Measurements from ENCODE around the gene PFN1.

PFN1 gene

GRCh38 chr17:4971826-4972225, 23.5 kb upstream of the PFN1 start:
- H3K4me3 Mint-ChIP-seq, result no peak overlapping the region
- H3K9me3 Mint-ChIP-seq, result no peaks in the 10 kb centered on the region
- no peak for ATAC-seq
- H3K27ac Mint-ChIP-seq, result no peak overlapping the region
- H3K36me3 Mint-ChIP-seq, result peaks cover 49% of the 10 kb centered on the region
- H3K27me3 Mint-ChIP-seq, result no peaks in the 10 kb centered on the region
- H3K4me1 Mint-ChIP-seq, result no peaks in the 10 kb centered on the region

DNA sequence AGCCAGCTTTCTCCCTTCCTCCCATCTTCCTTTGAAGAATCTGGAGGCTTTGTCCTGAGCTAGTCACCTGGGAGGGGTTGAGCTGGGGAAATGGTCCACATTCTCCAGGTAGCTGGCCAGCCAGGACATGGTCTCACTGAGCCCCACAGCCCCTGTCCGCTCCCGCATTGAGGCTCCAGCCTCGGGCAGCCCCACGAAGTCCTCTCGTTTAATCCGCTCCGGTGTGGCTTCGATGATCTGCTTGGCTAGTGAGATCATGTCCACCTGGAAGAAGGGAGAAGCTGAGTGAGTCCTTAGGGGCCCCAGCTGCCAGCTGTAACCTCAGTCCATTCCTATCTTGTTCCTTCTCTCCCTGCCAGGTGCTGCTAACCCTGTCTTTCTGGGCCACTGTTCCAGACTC, 21.9 kb upstream of the PFN1 start:
- ATAC-seq, result no peak
- no peak overlapping the region for H3K4me3 Mint-ChIP-seq
- H3K27me3 Mint-ChIP-seq, result no peaks in the 10 kb centered on the region
- H3K9me3 Mint-ChIP-seq, result no peaks in the 10 kb centered on the region
- H3K4me1 Mint-ChIP-seq, result peaks cover 12% of the 10 kb centered on the region
- H3K36me3 Mint-ChIP-seq, result peaks cover 52% of the 10 kb centered on the region
- H3K27ac Mint-ChIP-seq, result no peak overlapping the region

- H3K27me3 Mint-ChIP-seq, result no peaks in the 10 kb centered on the region
- H3K36me3 Mint-ChIP-seq, result peaks cover 49% of the 10 kb centered on the region
- H3K4me3 Mint-ChIP-seq, result no peak overlapping the region
- H3K4me1 Mint-ChIP-seq, result peaks cover 15% of the 10 kb centered on the region
- no peak for ATAC-seq
- no peak overlapping the region for H3K27ac Mint-ChIP-seq
- H3K9me3 Mint-ChIP-seq, result no peaks in the 10 kb centered on the region
These were observed 21.3 kb upstream of the PFN1 start for GRCh38 chr17:4969551-4970173.

- Mint-ChIP-seq H3K27ac (no peak overlapping the region), H3K27me3 (no peaks in the 10 kb centered on the region), H3K9me3 (no peaks in the 10 kb centered on the region), H3K36me3 (peaks cover 43% of the 10 kb centered on the region), H3K4me3 (no peak overlapping the region), H3K4me1 (peaks cover 15% of the 10 kb centered on the region)
- ATAC-seq, result no peak
These were observed 20.8 kb upstream of the PFN1 start for GRCh38 chr17:4969047-4969550.

GRCh38 chr17:4968486-4969046, 20.2 kb upstream of the PFN1 start:
- no peak overlapping the region for H3K27ac Mint-ChIP-seq
- H3K36me3 Mint-ChIP-seq, result peaks cover 38% of the 10 kb centered on the region
- H3K27me3 Mint-ChIP-seq, result no peaks in the 10 kb centered on the region
- no peaks in the 10 kb centered on the region for H3K9me3 Mint-ChIP-seq
- peaks cover 15% of the 10 kb centered on the region for H3K4me1 Mint-ChIP-seq
- ATAC-seq, result no peak
- no peak overlapping the region for H3K4me3 Mint-ChIP-seq

- no peak within 1 kb of the TSS for H3K27ac Mint-ChIP-seq
- no peaks in the 10 kb centered on the region for H3K9me3 Mint-ChIP-seq
- peaks cover 15% of the 10 kb centered on the region for H3K4me1 Mint-ChIP-seq
- peaks cover 30% of the 10 kb centered on the region for H3K36me3 Mint-ChIP-seq
- H3K4me3 Mint-ChIP-seq, result no peak within 1 kb of the TSS
- ATAC-seq, result peak; percentile 83
- H3K27me3 Mint-ChIP-seq, result no peaks in the 10 kb centered on the region
These were observed 19.5 kb upstream of the PFN1 start, which contains the start of gene SPAG7 for GRCh38 chr17:4967539-4968485. Gene SPAG7, minus strand, starts transcription at chr17:4967817. Its CDS starts 13 bp downstream, at chr17:4967804.

GRCh38 chr17:4966844-4967538, 18.7 kb upstream of the PFN1 start:
- no peaks in the 10 kb centered on the region for H3K9me3 Mint-ChIP-seq
- ATAC-seq, result peak; percentile 94
- H3K4me3 Mint-ChIP-seq, result no peak overlapping the region
- H3K27ac Mint-ChIP-seq, result no peak overlapping the region
- peaks cover 15% of the 10 kb centered on the region for H3K4me1 Mint-ChIP-seq
- H3K36me3 Mint-ChIP-seq, result peaks cover 25% of the 10 kb centered on the region
- no peaks in the 10 kb centered on the region for H3K27me3 Mint-ChIP-seq

GRCh38 chr17:4965311-4965986, 17.1 kb upstream of the PFN1 start:
- ATAC-seq, result no peak
- no peaks in the 10 kb centered on the region for H3K9me3 Mint-ChIP-seq
- H3K4me1 Mint-ChIP-seq, result peaks cover 15% of the 10 kb centered on the region
- H3K27ac Mint-ChIP-seq, result no peak overlapping the region
- H3K4me3 Mint-ChIP-seq, result no peak overlapping the region
- no peaks in the 10 kb centered on the region for H3K27me3 Mint-ChIP-seq
- peaks cover 21% of the 10 kb centered on the region for H3K36me3 Mint-ChIP-seq

DNA sequence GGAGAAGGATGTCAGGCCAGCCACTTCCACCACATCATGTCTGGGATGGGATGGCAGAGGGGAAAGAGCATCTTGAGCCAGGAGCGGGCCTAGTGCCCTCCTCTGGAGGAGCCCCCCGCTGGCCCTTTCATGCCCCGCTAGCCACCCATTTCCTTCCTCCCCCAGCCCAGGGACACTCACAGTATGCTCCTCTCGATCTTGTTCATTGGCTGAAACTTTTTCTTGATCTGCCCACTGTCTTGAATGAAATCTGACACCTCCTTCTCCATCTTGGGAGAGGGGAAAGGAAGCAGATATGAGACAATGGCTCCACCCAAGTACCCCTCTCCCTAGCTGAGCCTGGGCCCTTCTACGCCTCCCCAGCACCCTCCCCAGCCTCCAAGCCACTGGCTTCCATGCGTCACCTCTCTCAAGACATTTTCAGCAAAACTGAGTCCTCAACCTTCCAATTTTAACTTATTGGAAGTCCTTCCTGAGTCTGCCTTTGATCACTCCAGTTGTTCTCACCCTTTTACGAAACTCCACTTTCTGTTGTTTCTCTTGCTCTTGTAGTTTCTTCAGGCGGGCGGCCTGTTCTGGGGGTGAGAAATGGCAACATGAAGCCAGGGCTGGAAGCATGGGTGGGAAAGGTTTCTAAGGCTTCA, 12.1 kb upstream of the PFN1 start:
- ATAC-seq, result no peak
- peaks cover 48% of the 10 kb centered on the region for H3K36me3 Mint-ChIP-seq
- no peak overlapping the region for H3K4me3 Mint-ChIP-seq
- no peaks in the 10 kb centered on the region for H3K9me3 Mint-ChIP-seq
- peaks cover 17% of the 10 kb centered on the region for H3K4me1 Mint-ChIP-seq
- H3K27ac Mint-ChIP-seq, result no peak overlapping the region
- H3K27me3 Mint-ChIP-seq, result no peaks in the 10 kb centered on the region

DNA sequence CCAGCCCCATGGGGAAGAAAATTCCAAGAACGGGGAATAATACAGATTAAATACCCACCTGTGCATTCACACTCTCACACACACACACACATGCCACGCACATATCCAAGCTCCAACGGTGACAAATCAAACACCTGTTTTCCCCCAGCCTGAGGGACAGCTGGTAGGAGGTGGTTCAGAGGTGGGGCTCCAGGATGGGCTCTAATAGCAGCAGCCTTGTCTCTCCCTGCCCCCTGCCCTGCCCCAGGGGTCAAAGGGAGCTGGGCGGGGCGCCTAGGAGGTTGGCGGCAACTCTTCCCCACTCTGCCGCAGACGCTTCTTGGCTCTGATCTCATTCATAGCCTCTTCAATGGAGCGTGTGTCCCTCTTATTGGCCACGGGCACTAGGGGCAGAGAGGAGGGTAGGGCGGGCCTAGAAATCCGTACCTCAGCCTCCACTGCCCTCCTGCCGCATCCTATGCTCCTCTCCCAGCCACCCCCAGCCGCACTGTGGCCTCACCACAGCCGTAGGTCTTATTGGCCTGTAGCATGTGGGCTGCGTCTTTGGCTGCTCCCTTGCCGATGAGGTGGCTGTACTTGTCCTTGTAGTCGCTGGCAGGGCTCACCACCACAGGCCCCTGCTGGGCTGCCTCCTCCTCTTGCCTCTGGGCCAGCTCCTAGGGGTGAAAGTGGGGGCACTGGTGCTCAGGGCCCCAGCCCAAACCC, 11.1 kb upstream of the PFN1 start:
- no peaks in the 10 kb centered on the region for H3K9me3 Mint-ChIP-seq
- peak overlapping the region; percentile 39 for H3K27ac Mint-ChIP-seq
- peaks cover 12% of the 10 kb centered on the region for H3K4me1 Mint-ChIP-seq
- H3K4me3 Mint-ChIP-seq, result no peak overlapping the region
- no peak for ATAC-seq
- no peaks in the 10 kb centered on the region for H3K27me3 Mint-ChIP-seq
- peaks cover 44% of the 10 kb centered on the region for H3K36me3 Mint-ChIP-seq

GRCh38 chr17:4958102-4958501, 9.8 kb upstream of the PFN1 start:
- Mint-ChIP-seq H3K9me3 (no peaks in the 10 kb centered on the region), H3K4me1 (peaks cover 12% of the 10 kb centered on the region), H3K36me3 (peaks cover 44% of the 10 kb centered on the region)

GRCh38 chr17:4956493-4957061, 8.2 kb upstream of the PFN1 start:
- Mint-ChIP-seq H3K27ac (peak overlapping the region; percentile 54), H3K4me3 (no peak overlapping the region), H3K36me3 (peaks cover 44% of the 10 kb centered on the region), H3K4me1 (peaks cover 18% of the 10 kb centered on the region), H3K9me3 (no peaks in the 10 kb centered on the region), H3K27me3 (no peaks in the 10 kb centered on the region)
- ATAC-seq, result no peak

More at GRCh38 chr17:4958102-4958501, 9.8 kb upstream of the PFN1 start:
- no peak for ATAC-seq
- Mint-ChIP-seq H3K4me3 (no peak overlapping the region), H3K27ac (no peak overlapping the region), H3K27me3 (no peaks in the 10 kb centered on the region)

- no peaks in the 10 kb centered on the region for H3K27me3 Mint-ChIP-seq
- H3K27ac Mint-ChIP-seq, result no peak overlapping the region
- ATAC-seq, result no peak
- peaks cover 32% of the 10 kb centered on the region for H3K4me1 Mint-ChIP-seq
- H3K36me3 Mint-ChIP-seq, result peaks cover 35% of the 10 kb centered on the region
- H3K4me3 Mint-ChIP-seq, result no peak overlapping the region
- no peaks in the 10 kb centered on the region for H3K9me3 Mint-ChIP-seq
These were observed 6.8 kb upstream of the PFN1 start for GRCh38 chr17:4955091-4955490.
